ENCODE results near the gene TFDP2. TPM values are rescaled to one million over a fixed set of nuclear protein-coding genes. Genes with fewer than 3 reads are reported as not detected.
A peak's percentile ranks its signal among the peaks of the same experiment; 100 is the strongest.

Gene TFDP2
- total and polyA plus RNA-seq, 2 of the 8 experiments (the other 6 are each of a cell fraction or from before 2014, with no cell fraction given), result 41.1 to 119 TPM

DNA sequence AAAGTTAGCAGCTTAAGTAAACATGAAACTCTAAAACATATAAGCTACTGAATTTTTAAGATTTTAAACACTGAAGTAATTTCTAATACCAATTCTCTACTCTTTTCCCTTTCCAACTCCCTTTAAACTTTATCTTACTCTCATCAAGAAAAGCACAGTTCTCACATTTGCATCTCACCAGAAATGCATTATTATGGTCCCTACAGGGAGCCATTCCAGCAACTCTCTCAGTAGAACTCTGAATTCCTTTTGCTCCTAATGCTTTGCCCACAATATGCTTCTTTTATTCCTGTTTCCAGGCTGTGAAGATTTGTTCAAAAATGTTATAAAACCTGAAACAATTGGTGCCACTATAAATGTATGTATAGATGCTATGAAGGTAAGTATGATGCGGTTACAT lies 83.4 kb downstream of the TFDP2 start (continued):
- TF ChIP-seq, protein P1, sequence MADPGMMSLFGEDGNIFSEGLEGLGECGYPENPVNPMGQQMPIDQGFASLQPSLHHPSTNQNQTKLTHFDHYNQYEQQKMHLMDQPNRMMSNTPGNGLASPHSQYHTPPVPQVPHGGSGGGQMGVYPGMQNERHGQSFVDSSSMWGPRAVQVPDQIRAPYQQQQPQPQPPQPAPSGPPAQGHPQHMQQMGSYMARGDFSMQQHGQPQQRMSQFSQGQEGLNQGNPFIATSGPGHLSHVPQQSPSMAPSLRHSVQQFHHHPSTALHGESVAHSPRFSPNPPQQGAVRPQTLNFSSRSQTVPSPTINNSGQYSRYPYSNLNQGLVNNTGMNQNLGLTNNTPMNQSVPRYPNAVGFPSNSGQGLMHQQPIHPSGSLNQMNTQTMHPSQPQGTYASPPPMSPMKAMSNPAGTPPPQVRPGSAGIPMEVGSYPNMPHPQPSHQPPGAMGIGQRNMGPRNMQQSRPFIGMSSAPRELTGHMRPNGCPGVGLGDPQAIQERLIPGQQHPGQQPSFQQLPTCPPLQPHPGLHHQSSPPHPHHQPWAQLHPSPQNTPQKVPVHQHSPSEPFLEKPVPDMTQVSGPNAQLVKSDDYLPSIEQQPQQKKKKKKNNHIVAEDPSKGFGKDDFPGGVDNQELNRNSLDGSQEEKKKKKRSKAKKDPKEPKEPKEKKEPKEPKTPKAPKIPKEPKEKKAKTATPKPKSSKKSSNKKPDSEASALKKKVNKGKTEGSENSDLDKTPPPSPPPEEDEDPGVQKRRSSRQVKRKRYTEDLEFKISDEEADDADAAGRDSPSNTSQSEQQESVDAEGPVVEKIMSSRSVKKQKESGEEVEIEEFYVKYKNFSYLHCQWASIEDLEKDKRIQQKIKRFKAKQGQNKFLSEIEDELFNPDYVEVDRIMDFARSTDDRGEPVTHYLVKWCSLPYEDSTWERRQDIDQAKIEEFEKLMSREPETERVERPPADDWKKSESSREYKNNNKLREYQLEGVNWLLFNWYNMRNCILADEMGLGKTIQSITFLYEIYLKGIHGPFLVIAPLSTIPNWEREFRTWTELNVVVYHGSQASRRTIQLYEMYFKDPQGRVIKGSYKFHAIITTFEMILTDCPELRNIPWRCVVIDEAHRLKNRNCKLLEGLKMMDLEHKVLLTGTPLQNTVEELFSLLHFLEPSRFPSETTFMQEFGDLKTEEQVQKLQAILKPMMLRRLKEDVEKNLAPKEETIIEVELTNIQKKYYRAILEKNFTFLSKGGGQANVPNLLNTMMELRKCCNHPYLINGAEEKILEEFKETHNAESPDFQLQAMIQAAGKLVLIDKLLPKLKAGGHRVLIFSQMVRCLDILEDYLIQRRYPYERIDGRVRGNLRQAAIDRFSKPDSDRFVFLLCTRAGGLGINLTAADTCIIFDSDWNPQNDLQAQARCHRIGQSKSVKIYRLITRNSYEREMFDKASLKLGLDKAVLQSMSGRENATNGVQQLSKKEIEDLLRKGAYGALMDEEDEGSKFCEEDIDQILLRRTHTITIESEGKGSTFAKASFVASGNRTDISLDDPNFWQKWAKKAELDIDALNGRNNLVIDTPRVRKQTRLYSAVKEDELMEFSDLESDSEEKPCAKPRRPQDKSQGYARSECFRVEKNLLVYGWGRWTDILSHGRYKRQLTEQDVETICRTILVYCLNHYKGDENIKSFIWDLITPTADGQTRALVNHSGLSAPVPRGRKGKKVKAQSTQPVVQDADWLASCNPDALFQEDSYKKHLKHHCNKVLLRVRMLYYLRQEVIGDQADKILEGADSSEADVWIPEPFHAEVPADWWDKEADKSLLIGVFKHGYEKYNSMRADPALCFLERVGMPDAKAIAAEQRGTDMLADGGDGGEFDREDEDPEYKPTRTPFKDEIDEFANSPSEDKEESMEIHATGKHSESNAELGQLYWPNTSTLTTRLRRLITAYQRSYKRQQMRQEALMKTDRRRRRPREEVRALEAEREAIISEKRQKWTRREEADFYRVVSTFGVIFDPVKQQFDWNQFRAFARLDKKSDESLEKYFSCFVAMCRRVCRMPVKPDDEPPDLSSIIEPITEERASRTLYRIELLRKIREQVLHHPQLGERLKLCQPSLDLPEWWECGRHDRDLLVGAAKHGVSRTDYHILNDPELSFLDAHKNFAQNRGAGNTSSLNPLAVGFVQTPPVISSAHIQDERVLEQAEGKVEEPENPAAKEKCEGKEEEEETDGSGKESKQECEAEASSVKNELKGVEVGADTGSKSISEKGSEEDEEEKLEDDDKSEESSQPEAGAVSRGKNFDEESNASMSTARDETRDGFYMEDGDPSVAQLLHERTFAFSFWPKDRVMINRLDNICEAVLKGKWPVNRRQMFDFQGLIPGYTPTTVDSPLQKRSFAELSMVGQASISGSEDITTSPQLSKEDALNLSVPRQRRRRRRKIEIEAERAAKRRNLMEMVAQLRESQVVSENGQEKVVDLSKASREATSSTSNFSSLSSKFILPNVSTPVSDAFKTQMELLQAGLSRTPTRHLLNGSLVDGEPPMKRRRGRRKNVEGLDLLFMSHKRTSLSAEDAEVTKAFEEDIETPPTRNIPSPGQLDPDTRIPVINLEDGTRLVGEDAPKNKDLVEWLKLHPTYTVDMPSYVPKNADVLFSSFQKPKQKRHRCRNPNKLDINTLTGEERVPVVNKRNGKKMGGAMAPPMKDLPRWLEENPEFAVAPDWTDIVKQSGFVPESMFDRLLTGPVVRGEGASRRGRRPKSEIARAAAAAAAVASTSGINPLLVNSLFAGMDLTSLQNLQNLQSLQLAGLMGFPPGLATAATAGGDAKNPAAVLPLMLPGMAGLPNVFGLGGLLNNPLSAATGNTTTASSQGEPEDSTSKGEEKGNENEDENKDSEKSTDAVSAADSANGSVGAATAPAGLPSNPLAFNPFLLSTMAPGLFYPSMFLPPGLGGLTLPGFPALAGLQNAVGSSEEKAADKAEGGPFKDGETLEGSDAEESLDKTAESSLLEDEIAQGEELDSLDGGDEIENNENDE (IDR thresholded peaks at IDR 0.05; ENCODE audit: insufficient replicate concordance, low read length), result peak; percentile 76
- peak; percentile 82; the same call in 1 of the 2 replicates for TF ChIP-seq TEAD4 (IDR thresholded peaks at IDR 0.05; ENCODE audit: low read depth, low read length)

Data from H1 (cell line).